ENCODE measurements around the gene ASL. TPM values are rescaled to one million over a fixed set of nuclear protein-coding genes. Genes with fewer than 3 reads are reported as not detected.
"Not testable (repeated sequence)": the region's sequence is repeated elsewhere in the genome, so short reads cannot be mapped to it uniquely, and the experiment has no call there.

ASL gene
- total RNA-seq, 1 experiment from 2014 or later, result 56.5 TPM

GRCh38 chr7:66036382-66036781 is 39.2 kb upstream of the ASL start:
- POLR2A ChIA-PET, result interaction anchor here (0.6 to 1.8 kb wide), 3 partner anchors 11 to 40 kb away, joined by 3 to 9 read pairs (median 6); no protein-coding TSS in a partner anchor

GRCh38 chr7:66036788-66037187 is 38.8 kb upstream of the ASL start:
- no TSS peak for BruUV-seq (replicated peaks)
- no peaks in the 10 kb centered on the region for H3K9me3 Mint-ChIP-seq (ENCODE audit: unreplicated experiment)
- H3K27ac Mint-ChIP-seq (ENCODE audit: low read depth, unreplicated experiment), result no peak overlapping the region
- DNase-seq (ENCODE audit: unreplicated experiment), result no peak
- H3K4me3 Mint-ChIP-seq (ENCODE audit: unreplicated experiment), result no peak overlapping the region
- no peaks in the 10 kb centered on the region for H3K36me3 Mint-ChIP-seq (ENCODE audit: insufficient read depth, unreplicated experiment)
- TF ChIP-seq CTCF (IDR thresholded peaks at IDR 0.05; ENCODE audit: unreplicated experiment), result no peak
- ChIA-PET POLR2A (interaction anchor here (0.6 to 1.8 kb wide), 3 partner anchors 11 to 40 kb away, joined by 3 to 9 read pairs (median 6); no protein-coding TSS in a partner anchor), CTCF (interaction anchor here (0.6 to 2.2 kb wide), 2 partner anchors 10 to 17 kb away, joined by 4 to 6 read pairs; no protein-coding TSS in a partner anchor)
- intact Hi-C loops (cut with micrococcal nuclease), result no loop called here
- H3K4me1 Mint-ChIP-seq (ENCODE audit: insufficient read depth, unreplicated experiment), result no peaks in the 10 kb centered on the region
- H3K27me3 Mint-ChIP-seq (ENCODE audit: insufficient read depth, unreplicated experiment), result no peaks in the 10 kb centered on the region

More at GRCh38 chr7:66036382-66036781, 39.2 kb upstream of the ASL start:
- H3K27me3 Mint-ChIP-seq (ENCODE audit: insufficient read depth, unreplicated experiment), result no peaks in the 10 kb centered on the region
- no peak for DNase-seq (ENCODE audit: unreplicated experiment)
- no peaks in the 10 kb centered on the region for H3K9me3 Mint-ChIP-seq (ENCODE audit: unreplicated experiment)
- H3K36me3 Mint-ChIP-seq (ENCODE audit: insufficient read depth, unreplicated experiment), result no peaks in the 10 kb centered on the region
- no TSS peak for BruUV-seq (replicated peaks)
- intact Hi-C loops (cut with micrococcal nuclease), result no loop called here
- CTCF ChIA-PET, result interaction anchor here (0.6 to 2.2 kb wide), 3 partner anchors 11 to 92 kb away, joined by 3 to 6 read pairs (median 4); no protein-coding TSS in a partner anchor
- no peaks in the 10 kb centered on the region for H3K4me1 Mint-ChIP-seq (ENCODE audit: insufficient read depth, unreplicated experiment)
- no peak for TF ChIP-seq CTCF (IDR thresholded peaks at IDR 0.05; ENCODE audit: unreplicated experiment)
- H3K27ac Mint-ChIP-seq (ENCODE audit: low read depth, unreplicated experiment), result no peak overlapping the region
- H3K4me3 Mint-ChIP-seq (ENCODE audit: unreplicated experiment), result no peak overlapping the region

- Mint-ChIP-seq H3K36me3 (ENCODE audit: insufficient read depth, unreplicated experiment) (no peaks in the 10 kb centered on the region), H3K9me3 (ENCODE audit: unreplicated experiment) (no peaks in the 10 kb centered on the region), H3K4me1 (ENCODE audit: insufficient read depth, unreplicated experiment) (no peaks in the 10 kb centered on the region), H3K27ac (ENCODE audit: low read depth, unreplicated experiment) (no peak overlapping the region), H3K4me3 (ENCODE audit: unreplicated experiment) (no peak overlapping the region), H3K27me3 (ENCODE audit: insufficient read depth, unreplicated experiment) (no peaks in the 10 kb centered on the region)
- TF ChIP-seq CTCF (IDR thresholded peaks at IDR 0.05; ENCODE audit: unreplicated experiment), result no peak
- BruUV-seq (replicated peaks), result no TSS peak
- CTCF ChIA-PET, result interaction anchor here (0.6 to 2.5 kb wide), 4 partner anchors 8 to 768 kb away, joined by 3 to 12 read pairs (median 3); no protein-coding TSS in a partner anchor
- no peak for DNase-seq (ENCODE audit: unreplicated experiment)
- intact Hi-C loops (cut with micrococcal nuclease), result no loop called here
- POLR2A ChIA-PET, result no interaction called here
These were observed 36.4 kb upstream of the ASL start for GRCh38 chr7:66039094-66039670.

GRCh38 chr7:66043681-66044497 is 31.7 kb upstream of the ASL start:
- peaks cover 7% of the 10 kb centered on the region for H3K4me1 Mint-ChIP-seq (ENCODE audit: insufficient read depth, unreplicated experiment)
- no peaks in the 10 kb centered on the region for H3K36me3 Mint-ChIP-seq (ENCODE audit: insufficient read depth, unreplicated experiment)
- POLR2A ChIA-PET, result no interaction called here
- CTCF ChIA-PET, result interaction anchor here (0.6 to 2.1 kb wide), 2 partner anchors 13 to 526 kb away, joined by 3 to 8 read pairs; no protein-coding TSS in a partner anchor
- H3K27me3 Mint-ChIP-seq (ENCODE audit: insufficient read depth, unreplicated experiment), result no peaks in the 10 kb centered on the region
- no peaks in the 10 kb centered on the region for H3K9me3 Mint-ChIP-seq (ENCODE audit: unreplicated experiment)
- DNase-seq (ENCODE audit: unreplicated experiment), result no peak
- no TSS peak for BruUV-seq (replicated peaks)
- TF ChIP-seq CTCF (IDR thresholded peaks at IDR 0.05; ENCODE audit: unreplicated experiment), result no peak
- H3K4me3 Mint-ChIP-seq (ENCODE audit: unreplicated experiment), result no peak overlapping the region
- H3K27ac Mint-ChIP-seq (ENCODE audit: low read depth, unreplicated experiment), result no peak overlapping the region
- intact Hi-C loops (cut with micrococcal nuclease), result no loop called here

- H3K27me3 Mint-ChIP-seq (ENCODE audit: insufficient read depth, unreplicated experiment); H3K36me3 Mint-ChIP-seq (ENCODE audit: insufficient read depth, unreplicated experiment); H3K4me1 Mint-ChIP-seq (ENCODE audit: insufficient read depth, unreplicated experiment); intact Hi-C loops (cut with micrococcal nuclease); DNase-seq (ENCODE audit: unreplicated experiment); H3K4me3 Mint-ChIP-seq (ENCODE audit: unreplicated experiment); BruUV-seq (replicated peaks); POLR2A ChIA-PET; H3K27ac Mint-ChIP-seq (ENCODE audit: low read depth, unreplicated experiment); H3K9me3 Mint-ChIP-seq (ENCODE audit: unreplicated experiment): not testable (repeated sequence)
- CTCF ChIA-PET, result interaction anchor here (0.6 kb wide), 1 partner anchor 525 kb away, joined by 3 read pairs; no protein-coding TSS in a partner anchor
These were observed 31.1 kb upstream of the ASL start for GRCh38 chr7:66044498-66044854.

Data from MCF 10A (cell line).